Measurements from ENCODE around the gene PLEKHG4B. TPM values are rescaled to one million over a fixed set of nuclear protein-coding genes. Genes with fewer than 3 reads are reported as not detected.

PLEKHG4B gene
- total RNA-seq, 1 experiment from 2014 or later = not detected

DNA sequence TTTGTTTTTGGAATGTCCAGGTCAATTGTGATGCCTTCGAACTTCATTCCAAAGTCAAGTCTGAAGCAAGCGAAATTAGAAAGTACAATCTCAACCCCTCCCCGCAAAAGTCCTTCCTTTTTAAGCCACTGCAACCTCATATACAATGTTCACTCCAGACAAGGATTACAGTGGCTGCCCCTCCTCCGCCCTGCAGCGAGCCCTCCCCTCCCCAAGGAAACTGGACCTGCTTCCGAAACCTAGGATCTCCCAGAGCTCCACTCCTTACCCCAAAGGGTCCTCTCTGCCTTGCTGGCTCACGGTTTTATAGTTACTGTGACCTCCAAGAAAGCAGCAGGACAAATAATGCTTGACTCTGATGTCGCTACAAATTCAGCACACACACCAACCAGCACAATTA, 109.7 kb downstream of the PLEKHG4B start:
- peaks cover 28% of the 10 kb centered on the region for H3K36me3 Mint-ChIP-seq (ENCODE audit: insufficient read depth, unreplicated experiment)
- no peak for TF ChIP-seq CTCF (IDR thresholded peaks at IDR 0.05; ENCODE audit: unreplicated experiment)
- no peaks in the 10 kb centered on the region for H3K9me3 Mint-ChIP-seq (ENCODE audit: unreplicated experiment)
- no peak overlapping the region for H3K27ac Mint-ChIP-seq (ENCODE audit: low read depth, unreplicated experiment)
- H3K4me1 Mint-ChIP-seq (ENCODE audit: insufficient read depth, unreplicated experiment) = no peaks in the 10 kb centered on the region
- H3K27me3 Mint-ChIP-seq (ENCODE audit: insufficient read depth, unreplicated experiment) = no peaks in the 10 kb centered on the region
- intact Hi-C loops (cut with micrococcal nuclease) = no loop called here
- no TSS peak for BruUV-seq (replicated peaks)
- no peak overlapping the region for H3K4me3 Mint-ChIP-seq (ENCODE audit: unreplicated experiment)
- POLR2A ChIA-PET = no interaction called here
- CTCF ChIA-PET = no interaction called here
- DNase-seq (ENCODE audit: unreplicated experiment) = no peak

DNA sequence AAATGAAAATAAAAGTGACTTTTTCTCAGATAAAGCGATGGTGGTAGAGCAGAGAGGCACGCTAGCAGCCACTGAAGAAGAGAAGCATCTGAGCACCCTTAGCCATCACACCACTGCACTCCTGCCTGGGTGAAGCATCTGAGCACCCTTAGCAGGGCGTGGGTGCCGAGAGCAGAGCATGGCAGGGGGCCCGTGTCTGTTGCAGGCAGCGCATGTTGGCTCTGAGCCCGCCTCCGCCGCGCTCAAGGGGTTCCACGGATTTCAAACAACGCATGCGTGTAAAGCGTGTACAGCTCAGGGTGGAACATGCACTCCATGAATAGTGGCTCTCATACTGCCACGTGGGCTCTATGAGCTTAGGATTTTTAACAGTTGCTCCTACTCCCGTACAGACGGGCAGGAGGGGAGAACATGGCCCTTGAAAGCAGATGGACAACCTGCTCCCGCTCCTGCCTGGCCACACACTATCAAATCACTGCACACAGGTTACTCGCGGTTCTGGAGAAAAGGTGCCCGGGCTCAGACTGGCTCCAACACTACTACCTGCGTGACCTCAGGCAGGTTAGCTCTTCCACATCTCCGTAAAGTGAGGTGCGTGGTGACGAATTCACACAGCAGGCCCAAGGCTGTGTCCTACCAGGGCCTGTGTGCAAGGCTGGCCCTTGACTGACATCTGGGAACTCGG, 111.4 kb downstream of the PLEKHG4B start:
- peaks cover 41% of the 10 kb centered on the region for H3K36me3 Mint-ChIP-seq (ENCODE audit: insufficient read depth, unreplicated experiment)
- no peak for DNase-seq (ENCODE audit: unreplicated experiment)
- H3K27ac Mint-ChIP-seq (ENCODE audit: low read depth, unreplicated experiment) = no peak overlapping the region
- intact Hi-C loops (cut with micrococcal nuclease) = no loop called here
- TF ChIP-seq CTCF (IDR thresholded peaks at IDR 0.05; ENCODE audit: unreplicated experiment) = no peak
- POLR2A ChIA-PET = interaction anchor here (0.6 kb wide), 2 partner anchors 9 to 99 kb away, joined by 3 read pairs; no protein-coding TSS in a partner anchor
- no peaks in the 10 kb centered on the region for H3K4me1 Mint-ChIP-seq (ENCODE audit: insufficient read depth, unreplicated experiment)
- CTCF ChIA-PET = interaction anchor here (0.6 to 1.7 kb wide), 3 partner anchors 9 to 46 kb away, joined by 3 to 7 read pairs (median 3); no protein-coding TSS in a partner anchor
- BruUV-seq (replicated peaks) = no TSS peak
- H3K27me3 Mint-ChIP-seq (ENCODE audit: insufficient read depth, unreplicated experiment) = no peaks in the 10 kb centered on the region
- H3K4me3 Mint-ChIP-seq (ENCODE audit: unreplicated experiment) = no peak overlapping the region
- no peaks in the 10 kb centered on the region for H3K9me3 Mint-ChIP-seq (ENCODE audit: unreplicated experiment)

GRCh38 chr5:204001-204400, 112.0 kb downstream of the PLEKHG4B start:
- H3K9me3 Mint-ChIP-seq (ENCODE audit: unreplicated experiment) = no peaks in the 10 kb centered on the region
- no peak overlapping the region for H3K27ac Mint-ChIP-seq (ENCODE audit: low read depth, unreplicated experiment)
- CTCF ChIA-PET = interaction anchor here (1.7 kb wide), 1 partner anchor 15 kb away, joined by 7 read pairs; no protein-coding TSS in a partner anchor
- no peak for TF ChIP-seq CTCF (IDR thresholded peaks at IDR 0.05; ENCODE audit: unreplicated experiment)
- no peak for DNase-seq (ENCODE audit: unreplicated experiment)
- H3K36me3 Mint-ChIP-seq (ENCODE audit: insufficient read depth, unreplicated experiment) = peaks cover 41% of the 10 kb centered on the region
- H3K4me3 Mint-ChIP-seq (ENCODE audit: unreplicated experiment) = no peak overlapping the region
- no peaks in the 10 kb centered on the region for H3K4me1 Mint-ChIP-seq (ENCODE audit: insufficient read depth, unreplicated experiment)
- POLR2A ChIA-PET = no interaction called here
- intact Hi-C loops (cut with micrococcal nuclease) = no loop called here
- H3K27me3 Mint-ChIP-seq (ENCODE audit: insufficient read depth, unreplicated experiment) = no peaks in the 10 kb centered on the region
- no TSS peak for BruUV-seq (replicated peaks)

DNA sequence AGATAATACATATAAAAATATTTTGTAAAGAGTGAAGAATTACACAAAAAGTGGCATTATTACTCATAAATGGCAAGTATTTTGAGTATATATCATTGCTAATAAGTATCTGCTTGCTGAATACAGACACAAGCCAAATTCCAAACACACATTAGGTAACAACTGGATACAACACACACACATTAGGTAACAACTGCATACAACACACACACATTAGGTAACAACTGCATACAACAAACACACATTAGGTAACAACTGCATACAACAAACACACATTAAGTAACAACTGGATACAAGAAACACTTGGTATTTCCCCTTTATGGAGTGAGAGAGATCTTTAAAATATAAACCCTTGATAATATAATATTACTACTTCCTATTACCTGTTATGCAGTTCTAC, 112.5 kb downstream of the PLEKHG4B start:
- CTCF ChIA-PET = no interaction called here
- Mint-ChIP-seq H3K36me3 (ENCODE audit: insufficient read depth, unreplicated experiment) (peaks cover 41% of the 10 kb centered on the region), H3K4me3 (ENCODE audit: unreplicated experiment) (no peak overlapping the region), H3K9me3 (ENCODE audit: unreplicated experiment) (no peaks in the 10 kb centered on the region), H3K27ac (ENCODE audit: low read depth, unreplicated experiment) (no peak overlapping the region), H3K4me1 (ENCODE audit: insufficient read depth, unreplicated experiment) (peaks cover under 1% of the 10 kb centered on the region), H3K27me3 (ENCODE audit: insufficient read depth, unreplicated experiment) (no peaks in the 10 kb centered on the region)
- POLR2A ChIA-PET = no interaction called here
- DNase-seq (ENCODE audit: unreplicated experiment) = no peak
- TF ChIP-seq CTCF (IDR thresholded peaks at IDR 0.05; ENCODE audit: unreplicated experiment) = no peak
- intact Hi-C loops (cut with micrococcal nuclease) = no loop called here
- no TSS peak for BruUV-seq (replicated peaks)

All from MCF 10A (cell line).